Skeletal muscle tissue (tissue), 4 donors: ENCODE measurements around the gene CERS5. TPM values are rescaled to one million over a fixed set of nuclear protein-coding genes. Genes with fewer than 3 reads are reported as not detected.

Experiments
- H3K27ac ChIP-seq: one replicate; pipeline ENCODE4 v1.7.0; 2013; ENCODE audit warnings: mild to moderate bottlenecking, low read depth, low read length, inconsistent platforms
- H3K27me3 ChIP-seq, 3 donors: one replicate each; pipeline ENCODE4 v1.7.0; 2013; ENCODE audit warnings: low read length in 3 of 3; ENCODE audit not compliant: control insufficient read depth in 3 of 3, insufficient read depth in 3 of 3
- H3K36me3 ChIP-seq, 3 donors: one replicate each; pipeline ENCODE4 v1.7.0; 2013; ENCODE audit warnings: low read length in 3 of 3; ENCODE audit not compliant: control insufficient read depth in 3 of 3, insufficient read depth in 3 of 3
- H3K4me1 ChIP-seq, 3 donors: one replicate each; pipeline ENCODE4 v1.7.0; 2013; ENCODE audit warnings: low read length in 3 of 3, mild to moderate bottlenecking in 3 of 3; ENCODE audit not compliant: control insufficient read depth in 3 of 3, insufficient read depth in 3 of 3
- H3K4me3 ChIP-seq, 3 donors: one replicate each; pipeline ENCODE4 v1.7.0; 2013; ENCODE audit warnings: low read length in 3 of 3
- H3K9ac ChIP-seq, 3 donors: one replicate each; pipeline ENCODE4 v1.7.0; 2013; ENCODE audit warnings: low read length in 3 of 3, mild to moderate bottlenecking in 3 of 3, moderate library complexity in 2 of 3, low read depth in 1 of 3
- H3K9me3 ChIP-seq, 3 donors: one replicate each; pipeline ENCODE4 v1.7.0; 2013; ENCODE audit warnings: low read length in 3 of 3; ENCODE audit not compliant: control insufficient read depth in 3 of 3
- total RNA-seq: library from RNA; depleted of rRNA; stranded (reverse); fragments of >200 nt; gene quantifications from one replicate; pipeline ENCODE4 v1.2.3, GENCODE V29; 2014
- donor health status: Osteomylitis.

CERS5 gene
- total RNA-seq, 1 donor from 2014 or later = 43.8 TPM

DNA sequence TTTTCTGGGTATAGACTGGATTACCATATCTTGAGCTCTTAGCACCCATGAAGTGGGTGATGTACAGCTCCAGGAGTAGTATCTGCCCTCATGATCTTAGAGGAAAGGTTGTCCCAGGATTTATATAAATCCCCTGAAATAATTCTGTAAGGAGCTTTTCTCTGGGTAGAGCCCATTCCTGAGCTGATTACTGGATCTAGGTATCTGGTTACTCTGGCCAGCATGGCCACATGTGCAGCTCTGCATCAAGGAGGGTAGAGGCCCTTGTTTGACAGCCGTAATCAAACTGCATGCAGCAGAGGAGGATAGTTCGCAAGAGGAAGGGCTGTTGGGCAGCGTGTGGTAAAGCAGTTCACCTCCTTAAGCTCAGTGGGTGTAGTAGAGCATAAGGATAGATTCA lies 46.6 kb downstream of the CERS5 start:
- peaks cover 14 to 28% (median 17%) of the 10 kb centered on the region in 3 donors for H3K4me1 ChIP-seq
- H3K9me3 ChIP-seq = no peaks in the 10 kb centered on the region
- H3K27me3 ChIP-seq = no peaks in the 10 kb centered on the region
- no peak overlapping the region for H3K27ac ChIP-seq
- H3K9ac ChIP-seq = no peak overlapping the region
- peaks cover 25 to 44% (median 36%) of the 10 kb centered on the region in 3 donors for H3K36me3 ChIP-seq
- H3K4me3 ChIP-seq = no peak overlapping the region

DNA sequence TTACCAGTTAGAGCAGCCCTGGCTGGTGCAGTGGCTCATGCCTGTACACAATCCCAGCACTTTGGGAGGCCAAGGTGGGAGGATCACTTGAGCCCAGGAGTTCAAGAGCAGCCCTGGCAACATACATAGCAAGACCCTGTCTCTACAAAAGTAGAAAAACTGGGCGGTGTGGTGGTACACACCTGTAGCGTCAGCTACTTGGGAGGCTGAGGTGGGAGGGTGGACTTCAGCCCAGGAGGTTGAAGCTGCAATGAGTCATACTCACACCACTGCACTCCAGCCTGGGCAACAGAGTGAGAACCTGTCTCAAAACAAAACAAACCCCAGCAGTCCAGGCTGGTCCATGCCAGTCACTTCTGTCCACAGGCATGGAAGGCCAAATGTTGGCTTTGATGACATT lies 47.8 kb downstream of the CERS5 start:
- Histone ChIP-seq H3K9ac (no peak overlapping the region), H3K4me3 (no peak overlapping the region), H3K9me3 (no peaks in the 10 kb centered on the region), H3K4me1 (peaks cover 15 to 29% (median 17%) of the 10 kb centered on the region in 3 donors), H3K27me3 (no peaks in the 10 kb centered on the region), H3K36me3 (peaks cover 26 to 44% (median 36%) of the 10 kb centered on the region in 3 donors), H3K27ac (no peak overlapping the region)

DNA sequence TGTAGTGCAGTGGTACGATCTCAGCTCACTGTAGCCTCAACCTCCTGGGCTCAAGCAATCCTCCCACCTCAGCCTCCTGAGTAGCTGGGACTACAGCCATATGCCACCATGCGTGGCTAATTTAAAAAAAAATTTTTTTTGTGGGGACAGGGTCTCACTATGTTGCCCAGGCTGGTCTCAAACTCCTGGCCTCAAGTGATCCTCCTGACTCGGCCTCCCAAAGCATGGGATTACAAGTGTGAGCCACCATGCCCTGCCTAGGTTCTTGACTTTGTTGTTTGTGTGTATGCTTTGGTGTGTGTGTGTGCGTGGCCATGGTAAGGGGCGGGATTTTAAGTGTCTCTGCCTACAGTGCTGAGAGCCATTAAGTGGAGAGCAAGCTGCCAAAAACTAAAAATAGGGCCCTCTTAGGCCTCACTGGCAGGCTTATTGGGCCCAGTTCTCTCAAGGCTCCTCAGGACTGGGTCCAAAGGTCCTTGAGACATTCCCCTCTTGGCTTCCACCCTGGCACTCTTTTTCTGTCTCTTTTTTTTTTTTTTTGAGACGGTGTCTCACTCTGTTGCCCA lies 50.0 kb downstream of the CERS5 start:
- H3K9ac ChIP-seq = peak overlapping the region in 2 of 3 donors; percentile 32 to 57
- peak overlapping the region; percentile 47 for H3K27ac ChIP-seq
- H3K27me3 ChIP-seq = no peaks in the 10 kb centered on the region
- H3K4me1 ChIP-seq = peaks cover 23 to 45% (median 29%) of the 10 kb centered on the region in 3 donors
- H3K36me3 ChIP-seq = peaks cover 24 to 39% (median 26%) of the 10 kb centered on the region in 3 donors
- no peak overlapping the region for H3K4me3 ChIP-seq
- H3K9me3 ChIP-seq = no peaks in the 10 kb centered on the region

DNA sequence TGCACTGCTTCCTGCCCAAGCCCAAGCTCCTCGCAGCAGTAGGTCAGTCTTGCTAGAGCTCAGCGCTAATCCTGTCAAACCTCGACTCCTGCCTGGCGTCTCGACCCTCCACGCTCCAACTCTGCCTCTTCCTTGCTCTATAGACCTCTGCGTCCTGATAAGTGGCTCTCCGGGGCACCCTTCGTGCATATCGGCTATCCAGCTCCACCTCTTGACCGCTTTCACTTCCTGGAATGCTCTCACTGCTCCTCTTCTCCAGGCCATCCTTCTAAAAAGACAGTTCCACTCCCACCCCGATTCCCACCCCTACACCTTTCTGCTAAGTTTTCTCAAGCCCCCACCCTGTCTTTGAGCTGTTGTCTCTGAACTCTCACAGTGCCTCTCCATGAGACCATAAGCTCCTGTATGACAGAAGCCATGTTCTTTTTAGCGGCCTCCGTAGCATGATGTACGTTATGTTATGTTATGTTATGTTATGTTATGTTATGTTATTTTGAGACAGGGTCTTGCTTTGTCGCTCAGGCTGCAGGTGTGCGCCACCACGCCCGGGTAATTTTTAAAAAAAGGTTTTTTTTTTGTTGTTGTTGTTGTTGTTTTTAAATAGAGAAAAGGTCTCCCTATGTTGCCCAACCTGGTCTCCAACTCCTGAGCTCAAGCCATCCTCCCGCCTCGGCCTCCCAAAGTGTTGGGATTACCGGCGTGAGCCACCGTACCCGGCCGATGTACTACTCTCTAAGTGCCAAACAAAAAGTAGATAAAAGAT lies 54.5 kb downstream of the CERS5 start:
- peak overlapping the region; percentile 100 for H3K27ac ChIP-seq
- peak overlapping the region; percentile 97 to 100 (median 100) for H3K4me3 ChIP-seq
- H3K36me3 ChIP-seq = peaks cover 10 to 23% (median 20%) of the 10 kb centered on the region in 3 donors
- H3K9ac ChIP-seq = peak overlapping the region; percentile 95 to 100 (median 99)
- H3K27me3 ChIP-seq = no peaks in the 10 kb centered on the region
- H3K9me3 ChIP-seq = no peaks in the 10 kb centered on the region
- peaks cover 53 to 74% (median 64%) of the 10 kb centered on the region in 3 donors for H3K4me1 ChIP-seq

DNA sequence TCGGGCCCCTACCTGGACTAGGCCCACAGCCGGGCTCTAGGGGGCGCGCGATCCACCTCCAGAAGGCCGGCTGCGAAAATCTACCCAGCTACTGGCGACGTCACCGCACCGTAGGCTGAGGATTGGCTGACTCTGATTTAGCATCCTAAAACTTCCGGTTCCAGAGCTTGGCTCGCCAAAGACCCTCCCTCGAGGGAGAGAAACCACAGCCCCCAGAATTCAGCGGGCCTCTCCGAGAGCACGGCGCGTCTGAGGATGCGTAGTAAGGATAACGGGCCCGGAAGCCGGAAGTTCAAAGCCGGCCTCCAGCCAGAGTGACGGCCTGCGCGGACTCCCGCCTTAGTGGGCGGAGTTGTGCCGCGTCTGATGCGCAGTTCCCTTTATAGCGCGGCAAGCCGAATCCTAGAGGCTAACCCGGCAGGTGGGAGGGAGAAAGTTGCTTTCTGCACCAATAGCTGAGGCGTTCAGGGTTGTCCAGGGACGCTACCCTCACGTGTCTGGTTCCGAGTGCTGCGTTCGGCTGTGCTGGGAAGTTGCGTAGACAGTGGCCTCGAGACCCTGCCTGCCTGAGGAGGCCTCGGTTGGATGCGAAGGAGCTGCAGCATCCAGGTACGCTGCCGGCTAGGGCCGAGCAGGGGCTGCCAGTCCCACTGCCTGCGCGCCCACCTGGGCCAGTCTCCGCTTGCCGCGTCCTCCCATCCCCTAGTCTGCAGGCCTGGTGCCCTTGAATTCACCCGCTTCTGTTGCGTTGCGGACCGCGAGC lies 55.3 kb downstream of the CERS5 start, which contains the start of gene COX14:
TSS of gene COX14 (plus strand) at position 544 of the 763 bp plus-strand sequence. CDS start 7,808 bp downstream, outside the sequence.
- Histone ChIP-seq H3K9ac (peak within 1 kb of the TSS; percentile 95 to 100 (median 99)), H3K9me3 (no peaks in the 10 kb centered on the region), H3K4me1 (peaks cover 56 to 74% (median 66%) of the 10 kb centered on the region in 3 donors), H3K36me3 (peaks cover 17 to 29% (median 27%) of the 10 kb centered on the region in 3 donors), H3K27ac (peak within 1 kb of the TSS; percentile 100), H3K4me3 (peak within 1 kb of the TSS; percentile 97 to 100 (median 100)), H3K27me3 (no peaks in the 10 kb centered on the region)

DNA sequence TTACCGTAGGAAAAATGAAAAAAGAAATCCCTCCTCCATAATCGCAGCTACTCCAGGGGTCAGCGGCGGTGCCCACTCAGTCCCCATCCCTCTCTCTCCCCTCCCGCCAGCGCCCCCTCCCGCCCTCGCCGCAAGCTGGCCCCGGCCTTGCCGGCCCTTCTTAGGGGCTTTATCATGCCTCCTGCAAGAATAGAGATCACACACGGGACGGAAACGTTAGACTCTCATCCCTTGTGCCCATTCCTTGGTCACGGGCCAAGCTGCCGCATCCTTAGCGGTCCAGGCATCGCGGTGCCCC lies 55.8 kb downstream of the CERS5 start:
- Histone ChIP-seq H3K9me3 (no peaks in the 10 kb centered on the region), H3K27me3 (no peaks in the 10 kb centered on the region), H3K4me1 (peaks cover 56 to 73% (median 69%) of the 10 kb centered on the region in 3 donors), H3K9ac (peak overlapping the region; percentile 64 to 88 (median 79)), H3K36me3 (peaks cover 18 to 32% (median 24%) of the 10 kb centered on the region in 3 donors), H3K4me3 (peak overlapping the region; percentile 55 to 69 (median 63)), H3K27ac (peak overlapping the region; percentile 100)

DNA sequence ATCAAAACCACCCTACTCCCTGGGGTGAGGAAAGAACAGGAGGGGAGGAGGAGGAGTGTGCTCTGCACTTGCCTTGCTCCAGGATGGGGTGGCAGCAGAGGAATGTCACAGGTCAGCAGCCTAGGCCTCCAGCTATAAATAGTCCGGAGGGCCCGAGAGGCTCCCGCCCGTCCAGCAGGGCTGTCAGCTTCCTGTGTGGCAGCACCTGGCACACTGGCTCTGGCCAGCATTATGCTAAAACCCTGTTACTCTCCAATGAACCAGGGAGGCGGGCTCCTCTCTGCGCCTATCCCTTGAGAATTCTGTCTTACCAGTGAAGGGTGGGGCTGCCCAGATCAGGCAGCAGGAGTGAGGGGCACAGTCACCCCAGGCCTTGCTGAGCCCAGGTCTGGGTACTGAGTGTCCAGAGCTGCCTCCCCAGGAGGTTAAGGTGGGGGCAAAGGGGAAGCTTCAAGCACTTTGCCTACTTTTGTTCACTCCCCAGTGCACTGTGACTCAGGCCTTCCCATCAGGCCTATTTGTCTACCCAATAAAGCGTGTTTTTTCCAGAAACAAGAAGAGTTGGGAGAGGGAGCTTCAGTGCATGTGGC lies 56.3 kb downstream of the CERS5 start:
- no peaks in the 10 kb centered on the region for H3K27me3 ChIP-seq
- H3K4me3 ChIP-seq = peak overlapping the region; percentile 57 to 69 (median 63)
- H3K9ac ChIP-seq = peak overlapping the region; percentile 64 to 88 (median 79)
- no peaks in the 10 kb centered on the region for H3K9me3 ChIP-seq
- H3K36me3 ChIP-seq = peaks cover 18 to 32% (median 23%) of the 10 kb centered on the region in 3 donors
- peaks cover 58 to 76% (median 73%) of the 10 kb centered on the region in 3 donors for H3K4me1 ChIP-seq
- H3K27ac ChIP-seq = peak overlapping the region; percentile 100

DNA sequence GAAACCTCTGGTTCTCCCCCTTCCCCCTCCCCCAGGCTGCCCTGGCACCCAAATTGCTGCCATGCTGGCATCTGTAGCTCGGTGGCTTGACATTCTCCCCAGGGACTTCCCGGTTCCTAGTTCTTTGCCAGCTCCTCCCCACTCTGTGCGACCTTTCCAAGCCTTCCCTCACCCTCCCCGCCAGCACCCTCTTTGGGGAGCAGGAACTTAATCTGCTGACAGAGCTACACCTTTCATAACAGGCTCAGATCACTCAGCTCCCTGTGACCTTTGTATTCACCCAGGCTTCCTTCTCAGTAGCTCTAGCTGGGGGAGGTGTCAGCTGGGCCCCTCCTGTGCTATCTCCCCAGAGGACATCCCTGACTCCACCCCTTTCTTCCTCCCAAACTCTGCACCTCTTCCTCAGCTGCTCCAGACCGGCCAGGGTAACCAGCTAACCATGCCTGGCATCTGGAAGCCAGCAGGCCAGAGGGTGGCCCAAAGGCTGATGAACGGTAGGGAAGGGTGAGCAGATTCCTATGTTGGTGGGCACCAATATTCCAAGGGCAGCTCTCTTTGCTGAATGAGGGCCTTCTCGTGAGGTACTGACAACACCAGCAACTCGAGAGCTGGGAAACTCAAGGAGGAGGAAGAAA lies 56.9 kb downstream of the CERS5 start:
- Histone ChIP-seq H3K4me3 (peak overlapping the region; percentile 57 to 69 (median 63)), H3K9me3 (no peaks in the 10 kb centered on the region), H3K9ac (peak overlapping the region; percentile 64 to 88 (median 79)), H3K4me1 (peaks cover 64 to 79% (median 76%) of the 10 kb centered on the region in 3 donors), H3K27ac (peak overlapping the region; percentile 100), H3K36me3 (peaks cover 18 to 32% (median 26%) of the 10 kb centered on the region in 3 donors), H3K27me3 (no peaks in the 10 kb centered on the region)

DNA sequence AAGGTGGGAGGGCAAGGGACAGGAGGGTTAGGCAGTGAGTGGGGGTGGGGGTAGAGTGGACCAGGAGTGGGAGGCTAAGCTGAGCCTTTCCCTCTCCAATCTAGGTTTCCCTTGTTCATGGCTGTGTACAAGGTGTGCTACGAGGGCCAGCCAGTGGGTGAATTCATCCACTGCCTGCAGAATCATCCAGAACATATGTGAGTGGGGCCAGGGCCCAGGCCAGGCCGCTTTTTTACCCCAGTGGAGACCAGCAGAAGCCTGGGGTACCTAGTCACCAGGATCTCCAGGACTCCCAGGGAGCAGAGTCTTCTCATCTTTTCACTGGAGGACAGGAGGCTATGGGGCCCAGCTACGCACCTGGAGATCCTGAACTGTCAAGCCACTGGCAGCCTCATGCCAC lies 57.9 kb downstream of the CERS5 start:
- Histone ChIP-seq H3K27ac (peak overlapping the region; percentile 100), H3K9me3 (no peaks in the 10 kb centered on the region), H3K36me3 (peaks cover 18 to 32% (median 26%) of the 10 kb centered on the region in 3 donors), H3K4me3 (peak overlapping the region; percentile 34 to 60 (median 48)), H3K4me1 (peaks cover 66 to 87% (median 84%) of the 10 kb centered on the region in 3 donors), H3K27me3 (no peaks in the 10 kb centered on the region), H3K9ac (peak overlapping the region; percentile 59 to 88 (median 64))
